Colon (tissue), 2 donors: ENCODE results near the gene POLK.
"Not testable (repeated sequence)": the region's sequence is repeated elsewhere in the genome, so short reads cannot be mapped to it uniquely, and the experiment has no call there.

Experiments
- FAIRE-seq: peaks from 2 replicates; lab custom pipeline; 2012; peaks lifted over from hg19 to GRCh38; lab: Jason Lieb, UNC
- donor health status: control.
- donor health status: control.

Gene POLK

DNA sequence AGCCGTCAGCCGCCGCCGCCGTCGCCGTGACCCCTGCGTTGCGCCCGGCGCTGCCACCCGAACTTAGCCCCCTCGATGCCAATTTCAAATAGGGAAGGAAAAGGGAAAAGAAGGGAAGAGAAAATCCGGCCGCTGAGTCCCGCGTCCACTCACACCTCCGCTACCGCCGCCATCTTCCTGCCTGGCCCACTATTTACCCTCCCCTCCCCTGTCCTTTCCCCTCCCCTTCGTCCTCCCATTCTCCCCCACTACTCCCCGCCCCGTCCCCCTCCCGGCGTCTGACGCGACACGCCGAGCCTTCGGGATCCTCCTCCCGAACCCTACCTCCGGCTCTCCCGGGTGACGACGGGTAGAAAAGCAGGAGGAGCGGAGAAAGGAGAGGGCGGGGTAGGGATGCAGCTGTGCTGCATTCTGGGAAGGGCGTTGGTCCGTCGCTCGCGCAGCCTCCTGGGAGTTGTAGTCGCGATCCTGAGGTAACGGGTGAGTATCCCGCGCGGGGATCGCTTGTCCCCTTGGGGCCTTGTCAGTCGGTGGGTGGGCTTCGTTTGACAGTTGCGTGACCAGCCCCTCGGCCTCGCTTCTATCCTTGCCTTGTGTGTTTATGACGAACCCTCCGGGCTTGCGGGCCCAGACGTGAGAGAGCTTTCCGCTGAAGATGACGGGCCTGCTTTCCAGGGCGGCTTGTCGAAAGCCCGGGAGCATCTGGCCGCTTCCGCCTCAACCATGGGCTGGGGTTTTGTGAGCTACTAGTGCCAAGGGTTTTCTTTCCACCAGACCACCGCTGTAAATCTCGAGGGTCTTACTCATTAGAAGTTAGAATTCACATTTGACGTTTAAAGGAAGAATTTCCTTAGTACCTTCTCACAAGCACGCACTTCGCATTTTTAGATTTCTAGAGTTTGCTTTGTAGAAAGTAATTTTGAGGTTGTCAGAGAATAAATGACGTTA lies at the start of gene POLK, which contains the start of gene CERT1:
TSS of gene POLK (plus strand) at position 457 of the 948 bp plus-strand sequence.
TSS of gene CERT1 (minus strand) at position 195 of the 948 bp plus-strand sequence. CDS start 422 bp downstream, outside the sequence.
- FAIRE-seq = no peak

DNA sequence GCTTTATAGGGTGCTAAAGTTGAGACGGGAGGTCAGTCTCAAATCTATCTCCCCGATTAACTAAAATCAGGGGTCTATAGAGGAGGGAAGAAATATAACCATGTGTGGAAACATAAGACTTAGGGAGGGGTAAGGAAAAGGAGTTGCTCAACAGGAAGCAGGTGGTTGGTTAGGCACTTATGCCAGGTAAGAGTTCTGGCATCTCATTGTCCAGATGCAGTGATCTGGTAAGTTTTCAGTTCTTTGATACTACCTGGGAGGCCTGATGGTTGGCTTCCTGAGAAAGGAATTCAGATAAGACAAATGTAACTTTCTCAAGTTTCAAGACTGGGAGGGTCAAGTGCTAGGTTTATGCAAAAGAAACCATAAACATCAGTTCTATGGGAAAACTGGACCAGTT lies 48.0 kb upstream of the POLK start:
- no peak for FAIRE-seq

DNA sequence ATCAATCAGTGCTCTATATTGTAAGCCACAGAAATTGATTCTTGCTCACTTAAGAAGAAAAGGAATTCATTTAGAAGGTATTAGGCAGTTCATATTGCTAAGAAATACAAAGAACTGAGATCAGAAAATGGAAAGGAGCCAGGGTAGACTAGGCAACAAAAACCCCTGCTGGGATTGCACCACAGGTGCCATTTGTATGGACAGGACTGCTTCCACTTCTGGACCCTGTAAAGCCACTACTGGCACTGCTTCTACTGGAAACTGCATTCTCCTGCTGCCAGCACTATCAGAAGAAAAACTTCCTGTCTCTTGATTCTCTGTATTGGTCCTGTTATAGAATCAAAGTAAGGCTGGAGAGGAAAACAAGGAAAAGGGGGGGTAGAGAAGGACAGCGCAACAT lies 46.2 kb upstream of the POLK start:
- no peak for FAIRE-seq

DNA sequence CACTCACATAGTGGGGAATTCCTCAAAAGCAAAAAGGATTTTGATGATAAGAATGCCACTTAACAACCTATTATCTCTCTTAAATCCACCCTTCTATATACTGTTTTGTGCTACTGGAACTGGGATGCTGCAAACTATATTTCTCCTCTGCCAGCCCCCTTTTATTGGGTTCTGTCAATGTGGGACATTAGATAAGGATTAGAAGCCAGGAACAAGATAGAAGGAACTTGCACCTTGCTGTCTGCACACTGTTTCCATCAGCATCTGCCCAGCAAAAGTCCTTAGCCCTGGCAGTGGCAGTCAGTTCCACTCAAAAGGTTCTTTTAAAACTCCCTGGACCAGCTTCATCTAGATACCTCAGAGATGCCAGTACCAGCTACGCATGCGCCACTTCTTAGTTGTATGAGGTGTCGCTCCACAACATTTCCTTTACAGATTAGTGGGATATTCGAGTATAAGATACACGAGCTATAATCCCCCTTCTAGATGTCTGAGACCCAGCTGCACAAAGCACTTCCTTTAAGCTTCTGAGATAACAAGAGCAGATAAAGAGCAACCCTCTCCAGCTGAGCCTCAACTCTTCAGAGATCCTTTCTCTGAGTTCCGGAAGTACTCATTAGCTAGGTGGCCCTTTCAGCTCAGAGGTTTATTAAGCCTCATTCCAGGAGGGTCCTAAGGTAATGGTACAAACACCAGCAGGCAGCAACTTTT lies 45.5 kb upstream of the POLK start:
- no peak for FAIRE-seq

DNA sequence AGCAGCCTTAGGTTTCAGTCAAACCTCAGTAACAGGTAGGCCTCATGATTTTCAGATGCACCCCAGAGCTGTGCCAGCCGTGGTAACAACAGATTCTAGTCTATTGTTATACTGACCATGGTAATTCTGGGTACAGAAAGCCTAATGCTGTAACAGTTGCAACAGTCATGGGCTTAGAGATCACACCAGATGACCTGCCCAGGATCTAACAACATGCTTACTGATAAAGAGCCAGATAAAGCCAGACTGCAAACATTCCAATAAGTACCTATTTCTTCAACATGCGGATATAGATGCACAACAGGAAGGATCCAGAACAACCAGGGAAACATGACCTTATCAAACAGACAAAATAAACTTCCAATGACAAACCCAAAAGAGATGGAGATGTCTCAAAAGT lies 43.1 kb upstream of the POLK start:
- FAIRE-seq = no peak

GRCh38 chr5:75469017-75469416 lies 42.7 kb upstream of the POLK start:
- no peak for FAIRE-seq

DNA sequence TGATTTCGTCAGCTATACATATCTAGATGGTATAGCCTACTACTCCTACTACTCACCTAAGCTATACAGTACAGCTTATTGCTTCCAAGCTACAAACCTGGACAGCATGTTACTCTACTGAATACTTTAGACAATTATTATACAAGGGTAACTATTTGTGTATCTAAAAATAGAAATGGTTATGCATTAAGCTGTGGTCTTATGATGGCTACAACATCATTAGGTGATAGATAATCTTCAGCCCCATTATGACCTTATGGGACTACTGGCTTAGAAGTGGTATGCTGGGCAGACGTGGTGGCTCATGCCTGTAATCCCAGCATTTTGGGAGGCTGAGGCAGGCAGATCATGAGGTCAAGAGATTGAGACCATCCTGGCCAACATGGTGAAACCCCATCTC lies 40.5 kb upstream of the POLK start:
- no peak for FAIRE-seq

GRCh38 chr5:75472973-75473372 lies 38.7 kb upstream of the POLK start:
- no peak for FAIRE-seq

DNA sequence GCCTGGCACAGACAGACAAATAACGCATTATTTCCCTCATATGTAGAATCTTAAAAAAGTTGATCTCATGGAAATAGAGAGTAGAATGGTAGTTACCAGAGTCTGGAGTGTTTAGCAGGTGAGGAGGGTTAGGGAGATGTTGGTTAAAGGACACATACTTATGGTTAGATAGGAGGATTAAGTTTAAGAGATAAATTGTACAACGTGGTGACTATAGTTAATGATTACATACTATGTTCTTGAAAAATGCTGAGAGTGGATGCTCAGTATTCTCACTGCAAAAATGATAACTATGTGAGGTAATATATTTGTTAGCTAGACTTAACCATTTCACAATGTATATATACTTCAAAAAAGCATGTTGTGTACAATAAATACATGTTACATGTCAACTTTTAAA lies 38.2 kb upstream of the POLK start:
- FAIRE-seq = no peak

- FAIRE-seq = no peak
Measured at GRCh38 chr5:75475364-75475763, 36.3 kb upstream of the POLK start.

GRCh38 chr5:75481024-75481423 lies 30.7 kb upstream of the POLK start:
- no peak for FAIRE-seq

GRCh38 chr5:75482482-75482881 lies 29.2 kb upstream of the POLK start:
- FAIRE-seq = no peak

- FAIRE-seq = no peak
Measured at GRCh38 chr5:75484605-75485004, 27.1 kb upstream of the POLK start.

- FAIRE-seq = not testable (repeated sequence)
Measured at GRCh38 chr5:75489847-75490246, 21.8 kb upstream of the POLK start.

GRCh38 chr5:75491621-75492020 lies 20.1 kb upstream of the POLK start:
- no peak for FAIRE-seq

DNA sequence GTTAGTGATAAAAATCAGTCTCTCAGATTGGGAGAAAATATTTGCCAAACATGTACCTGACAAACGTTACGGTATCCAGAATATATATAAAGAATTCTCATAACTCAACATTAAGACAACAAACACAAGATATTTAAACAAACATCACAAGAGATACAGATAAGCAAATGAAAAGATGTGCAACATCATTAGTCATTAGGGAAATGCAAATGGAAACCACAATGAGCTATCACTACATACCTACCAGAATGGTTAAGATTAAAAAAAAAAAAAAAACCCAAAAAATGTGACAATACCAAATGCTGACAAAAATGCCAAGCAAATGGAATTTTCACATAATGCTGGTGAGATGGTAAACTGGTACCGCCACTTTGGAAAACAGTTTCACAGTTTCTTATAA lies 15.7 kb upstream of the POLK start:
- peak; percentile 10 for FAIRE-seq

GRCh38 chr5:75498208-75498777 lies 13.4 kb upstream of the POLK start:
- no peak for FAIRE-seq

DNA sequence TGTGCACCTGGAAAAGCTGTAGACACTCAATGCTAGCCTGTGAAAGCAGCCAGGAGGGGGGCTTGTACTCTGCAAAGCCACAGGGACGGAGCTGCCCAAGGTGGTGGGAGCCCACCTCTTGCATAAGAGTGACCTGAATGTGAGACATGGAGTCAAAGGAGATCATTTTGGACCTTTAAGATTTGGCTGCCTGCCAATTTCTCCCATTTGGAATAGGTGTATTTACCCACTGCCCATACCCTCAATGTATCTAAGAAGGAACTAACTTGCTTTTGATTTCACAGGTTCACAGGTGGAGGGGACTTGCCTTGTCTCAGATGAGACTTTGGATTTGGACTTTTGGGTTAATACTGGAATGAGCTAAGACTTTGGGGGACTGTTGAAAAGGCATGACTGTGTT lies 12.8 kb upstream of the POLK start:
- not testable (repeated sequence) for FAIRE-seq

GRCh38 chr5:75505112-75505511 lies 6.6 kb upstream of the POLK start:
- not testable (repeated sequence) for FAIRE-seq

GRCh38 chr5:75507841-75508240 lies 3.9 kb upstream of the POLK start:
- FAIRE-seq = no peak

GRCh38 chr5:75509546-75509945 lies 2.1 kb upstream of the POLK start:
- FAIRE-seq = no peak

DNA sequence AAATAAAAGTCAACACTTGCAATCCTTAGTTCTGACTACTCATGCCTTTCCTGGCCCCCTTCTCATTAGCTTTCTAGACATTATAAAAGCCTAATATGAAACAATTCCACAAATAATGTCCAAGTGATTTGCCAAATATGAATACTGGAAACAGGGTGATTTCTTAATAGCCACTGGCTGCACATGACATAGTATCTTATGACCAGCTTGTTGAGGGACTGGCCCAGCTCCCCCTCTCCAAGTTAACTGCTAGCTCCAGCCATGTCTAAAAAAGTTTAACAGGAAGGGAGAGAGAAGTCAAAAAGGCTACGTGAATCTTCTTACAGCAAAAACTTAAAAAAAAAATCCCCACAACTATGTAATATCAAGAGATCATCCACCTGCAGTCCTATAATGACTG lies 1.7 kb upstream of the POLK start:
- FAIRE-seq = no peak

DNA sequence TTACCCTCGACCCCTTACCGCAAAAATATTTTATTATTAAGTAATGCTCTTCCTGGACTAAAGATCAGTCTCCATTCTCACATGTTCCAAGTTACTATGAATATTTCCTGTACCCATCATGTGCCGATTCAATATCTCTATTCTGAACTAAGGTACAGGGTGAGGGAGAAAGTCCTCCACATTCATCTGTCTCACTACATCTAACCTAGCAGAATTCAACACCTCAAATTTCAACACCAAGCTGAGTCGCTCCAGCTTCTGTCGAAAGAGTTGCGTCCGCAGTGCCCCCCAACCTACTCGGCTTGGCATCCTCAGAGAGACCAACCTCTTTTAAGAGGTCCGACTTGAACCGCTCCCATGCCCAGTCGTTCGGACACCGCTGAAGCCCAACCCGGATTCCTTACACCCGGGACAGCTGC lies 1.3 kb upstream of the POLK start:
- FAIRE-seq = no peak
